ENCODE measurements around the gene RRAGD. TPM values are rescaled to one million over a fixed set of nuclear protein-coding genes. Genes with fewer than 3 reads are reported as not detected.

Gene RRAGD
- total and polyA plus RNA-seq, 2 of the 8 experiments (the other 6 are each of a cell fraction or from before 2014, with no cell fraction given), result 7.2 to 30.8 TPM

- TF ChIP-seq SIN3A (conservative IDR thresholded peaks at IDR 0.05 in 1 of 2, IDR thresholded peaks at IDR 0.05 in 1 of 2; ENCODE audit: low read depth in 1 of 2, low read length in 2 of 2), result 0 out of 4 replicates have a peak, but pooled peaks of 1 of the 2 experiments have one; percentile 34
- TF ChIP-seq TAF7 (optimal IDR thresholded peaks at IDR 0.05; ENCODE audit: borderline replicate concordance, low read depth, low read length), result peak; percentile 50
- TF ChIP-seq GTF2F1 (IDR thresholded peaks at IDR 0.05; ENCODE audit: borderline replicate concordance, low read depth, low read length), result 0 out of 2 replicates have a peak, but pooled peaks have one; percentile 17
- no peak for TF ChIP-seq BCL11A (IDR thresholded peaks at IDR 0.05; ENCODE audit: low read depth in 2 of 2, low read length in 2 of 2)
- TF ChIP-seq YY1 (IDR thresholded peaks at IDR 0.05; ENCODE audit: low read depth, low read length), result peak; percentile 44; the same call in 1 of the 2 replicates
- no peak for TF ChIP-seq SIX5 (IDR thresholded peaks at IDR 0.05; ENCODE audit: low read depth, low read length)
- peak; percentile 42; the same call in 1 of the 2 replicates for TF ChIP-seq E2F6 (IDR thresholded peaks at IDR 0.05)
- no peak for TF ChIP-seq RAD21 (IDR thresholded peaks at IDR 0.05 in 1 of 2, conservative IDR thresholded peaks at IDR 0.05 in 1 of 2; ENCODE audit: low read depth in 2 of 2, low read length in 2 of 2)
- no peak for TF ChIP-seq CHD2 (IDR thresholded peaks at IDR 0.05; ENCODE audit: low read length)
- no peak for TF ChIP-seq SRF (IDR thresholded peaks at IDR 0.05; ENCODE audit: low read depth, low read length)
- no peak for TF ChIP-seq USF2 (IDR thresholded peaks at IDR 0.05; ENCODE audit: low read length)
- TF ChIP-seq PHF8 (conservative IDR thresholded peaks at IDR 0.05; ENCODE audit: low read depth, low read length), result peak; percentile 87
- TF ChIP-seq GABPA (IDR thresholded peaks at IDR 0.05; ENCODE audit: borderline replicate concordance, insufficient read depth, low read length), result no peak
- TF ChIP-seq CBX8 (IDR thresholded peaks at IDR 0.05; ENCODE audit: borderline replicate concordance, low read depth, low read length), result no peak
- TF ChIP-seq NRF1 (IDR thresholded peaks at IDR 0.05; ENCODE audit: low read depth, low read length), result no peak
- TF ChIP-seq RFX5 (IDR thresholded peaks at IDR 0.05; ENCODE audit: borderline replicate concordance, low read depth, low read length), result no peak
- peak; percentile 75 for TF ChIP-seq CEBPB (IDR thresholded peaks at IDR 0.05; ENCODE audit: low read depth, low read length)
- no peak for TF ChIP-seq NANOG (IDR thresholded peaks at IDR 0.05; ENCODE audit: insufficient read depth, low read depth, low read length, poor library complexity, severe bottlenecking)
- TF ChIP-seq RNF2 (IDR thresholded peaks at IDR 0.05; ENCODE audit: borderline replicate concordance, low read depth, low read length, missing control alignments, poor library complexity, severe bottlenecking), result no peak
- no peak for TF ChIP-seq POU5F1 (IDR thresholded peaks at IDR 0.05; ENCODE audit: low read depth, low read length)
- TF ChIP-seq CHD1 (IDR thresholded peaks at IDR 0.05; ENCODE audit: low read depth, low read length), result no peak
Measured at GRCh38 chr6:89352278-89353117, 59.6 kb downstream of the RRAGD start, which contains the start of gene UBE2J1 (continued).
